ENCODE data around the gene FGR. TPM values are rescaled to one million over a fixed set of nuclear protein-coding genes. Genes with fewer than 3 reads are reported as not detected.
"Not testable (repeated sequence)": the region's sequence is repeated elsewhere in the genome, so short reads cannot be mapped to it uniquely, and the experiment has no call there.

The FGR gene
- total RNA-seq, result 100 to 1,000 TPM in 2 of 4 donors, 10 to 100 TPM in 2; 18.8 to 131 (median 77.6) TPM

GRCh38 chr1:27634985-27635367 lies at the start of gene FGR:
FGR (minus strand) TSS chr1:27635185; CDS start chr1:27623916, 11,269 bp downstream.
- DNase-seq (ENCODE audit: low spot score) (no peak), ATAC-seq (ENCODE audit: low FRiP score) (no peak)
- no peak for TF ChIP-seq CTCF (IDR thresholded peaks at IDR 0.05)

- ATAC-seq (ENCODE audit: low FRiP score) (no peak), DNase-seq (ENCODE audit: low spot score) (no peak)
- TF ChIP-seq CTCF (IDR thresholded peaks at IDR 0.05), result no peak
Observed at GRCh38 chr1:27684176-27684575, 49.2 kb upstream of the FGR start.

DNA sequence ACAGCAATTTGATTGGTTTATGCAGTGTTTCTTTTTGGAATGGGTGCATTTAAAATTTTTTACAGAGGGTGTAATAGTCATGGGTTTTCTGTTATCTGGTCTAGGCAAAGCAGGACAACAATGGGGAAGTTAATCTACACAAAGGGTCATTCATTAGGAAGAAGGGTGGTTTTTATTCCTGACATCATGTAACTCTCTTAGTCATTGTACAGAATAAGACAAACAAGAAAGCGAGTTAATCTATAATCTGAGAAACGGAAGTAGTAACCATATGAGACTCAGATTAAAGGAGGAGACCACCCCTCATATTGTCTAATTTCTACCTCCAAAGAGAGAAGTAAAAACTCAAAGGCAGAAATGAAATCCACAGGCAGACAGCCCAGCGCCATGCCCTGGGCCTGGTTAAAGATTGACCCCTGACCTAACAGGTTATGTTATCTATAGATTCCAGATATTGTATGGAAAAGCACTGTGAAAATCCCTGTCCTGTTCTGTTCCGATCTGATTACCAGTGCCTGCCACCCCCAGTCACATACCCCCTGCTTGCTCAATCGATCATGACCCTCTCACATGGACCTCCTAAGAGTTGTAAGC lies 47.5 kb upstream of the FGR start:
- DNase-seq (ENCODE audit: low spot score) (no peak), ATAC-seq (ENCODE audit: low FRiP score) (no peak)
- TF ChIP-seq CTCF (IDR thresholded peaks at IDR 0.05), result no peak

- ATAC-seq (ENCODE audit: low FRiP score); DNase-seq (ENCODE audit: low spot score): not testable (repeated sequence)
Observed at GRCh38 chr1:27681580-27681979, 46.6 kb upstream of the FGR start.

- ATAC-seq (ENCODE audit: low FRiP score); DNase-seq (ENCODE audit: low spot score): not testable (repeated sequence)
Observed at GRCh38 chr1:27680225-27680791, 45.3 kb upstream of the FGR start.

- no peak for ATAC-seq (ENCODE audit: low FRiP score)
- DNase-seq (ENCODE audit: low spot score), result no peak
- no peak for TF ChIP-seq CTCF (IDR thresholded peaks at IDR 0.05)
Observed at GRCh38 chr1:27678747-27679146, 43.8 kb upstream of the FGR start.

GRCh38 chr1:27676410-27676809 lies 41.4 kb upstream of the FGR start:
- ATAC-seq (ENCODE audit: low FRiP score), result no peak
- no peak for TF ChIP-seq CTCF (IDR thresholded peaks at IDR 0.05)

GRCh38 chr1:27672750-27673112 lies 37.7 kb upstream of the FGR start:
- DNase-seq (ENCODE audit: low spot score) (no peak), ATAC-seq (ENCODE audit: low FRiP score) (no peak)
- TF ChIP-seq CTCF (IDR thresholded peaks at IDR 0.05), result no peak

More at GRCh38 chr1:27676410-27676809, 41.4 kb upstream of the FGR start:
- no peak for DNase-seq (ENCODE audit: low spot score)
